WTC11 (cell line): ENCODE measurements around the gene SYCP3. TPM values are rescaled to one million over a fixed set of nuclear protein-coding genes. Genes with fewer than 3 reads are reported as not detected.

Experiments
- ATAC-seq: fragments of 200-7000 bp; cut with Tn5 transposase; 2 replicates; pipeline ENCODE4 v1.10.0; 2021; ENCODE audit warnings: mild to moderate bottlenecking, moderate library complexity
- CTCF ChIA-PET: fragments of 300-600 bp; sonication (Branson Sonifier 250); formaldehyde crosslinking; loops from one replicate; lab custom pipeline; 2021; ENCODE audit warnings: antibody characterized with exemption; lab: Charles Lee
- POLR2A ChIA-PET: fragments of 350-600 bp; sonication (Branson Sonifier 250); formaldehyde crosslinking; loops from one replicate; lab custom pipeline; 2021; ENCODE audit warnings: antibody characterized with exemption; lab: Charles Lee
- DNase-seq: peaks from one replicate; pipeline ENCODE4 v3.0.0; 2021; ENCODE audit warnings: low spot score
- H3K27ac Mint-ChIP-seq: 2 replicates; pipeline ENCODE4 v1.8.0; 2021; ENCODE audit warnings: mixed read lengths
- H3K27me3 Mint-ChIP-seq: 2 replicates; pipeline ENCODE4 v1.8.0; 2021; ENCODE audit warnings: low read depth, mild to moderate bottlenecking, moderate library complexity, mixed read lengths
- H3K36me3 Mint-ChIP-seq: 2 replicates; pipeline ENCODE4 v1.8.0; 2021; ENCODE audit warnings: mixed read lengths
- H3K4me1 Mint-ChIP-seq: 2 replicates; pipeline ENCODE4 v1.8.0; 2022; ENCODE audit warnings: mixed read lengths
- H3K4me3 Mint-ChIP-seq: 2 replicates; pipeline ENCODE4 v1.8.0; 2021; ENCODE audit warnings: mild to moderate bottlenecking, moderate library complexity, mixed read lengths
- H3K9me3 Mint-ChIP-seq: 2 replicates; pipeline ENCODE4 v1.8.0; 2021; ENCODE audit warnings: mixed read lengths
- ARID4B ChIP-seq: sonication (generic); formaldehyde crosslinking; IDR thresholded peaks from 2 replicates; pipeline ENCODE4 v1.8.0; 2023; ENCODE audit warnings: missing genetic modification reagents, mild to moderate bottlenecking, borderline replicate concordance
- CBFB ChIP-seq: sonication (generic); formaldehyde crosslinking; IDR thresholded peaks from 2 replicates; pipeline ENCODE4 v1.8.1; 2022; ENCODE audit warnings: mild to moderate bottlenecking, low read depth, missing genetic modification reagents
- CTCF ChIP-seq: fragments of 200-600 bp; IDR thresholded peaks from 2 replicates; pipeline ENCODE4 v1.8.0; 2022; ENCODE audit warnings: antibody characterized with exemption
- EMX1 ChIP-seq: fragments of 250-450 bp; sonication (Bioruptor Pico); IDR thresholded peaks from 2 replicates; pipeline ENCODE4 v1.8.0; 2021; ENCODE audit warnings: mild to moderate bottlenecking
- MYBL2 ChIP-seq: sonication (generic); formaldehyde crosslinking; IDR thresholded peaks from 2 replicates; pipeline ENCODE4 v1.8.1; 2023; ENCODE audit warnings: mild to moderate bottlenecking, moderate library complexity, missing genetic modification reagents
- NFE2L1 ChIP-seq: sonication (generic); formaldehyde crosslinking; IDR thresholded peaks from 2 replicates; pipeline ENCODE4 v1.8.1; 2023; ENCODE audit warnings: missing genetic modification reagents
- SMAD3 ChIP-seq: sonication (generic); formaldehyde crosslinking; IDR thresholded peaks from 2 replicates; pipeline ENCODE4 v1.8.0; 2022; ENCODE audit warnings: missing genetic modification reagents, mild to moderate bottlenecking, borderline replicate concordance
- SMAD4 ChIP-seq: sonication (generic); formaldehyde crosslinking; IDR thresholded peaks from 2 replicates; pipeline ENCODE4 v1.8.0; 2022; ENCODE audit warnings: mild to moderate bottlenecking, missing genetic modification reagents
- ZNF219 ChIP-seq: sonication (generic); formaldehyde crosslinking; IDR thresholded peaks from 2 replicates; pipeline ENCODE4 v1.8.0; 2023; ENCODE audit warnings: missing genetic modification reagents, mild to moderate bottlenecking, borderline replicate concordance
- ZNF317 ChIP-seq: sonication (generic); formaldehyde crosslinking; IDR thresholded peaks from 2 replicates; pipeline ENCODE4 v1.8.1; 2023; ENCODE audit warnings: low read depth, mild to moderate bottlenecking, moderate library complexity, missing genetic modification reagents, borderline replicate concordance
- total RNA-seq: library from RNA; stranded (reverse); gene quantifications from 3 replicates; pipeline ENCODE4 v1.2.3, GENCODE V29; 2021
- TF ChIP-seq, protein P1 (sequence below): fragments of 250-450 bp; sonication (Bioruptor Pico); conservative IDR thresholded peaks from 2 replicates; pipeline ENCODE4 v1.9.0; 2021; ENCODE audit warnings: mild to moderate bottlenecking
- TF ChIP-seq, protein P2 (sequence below): fragments of 250-450 bp; sonication (Bioruptor Pico); IDR thresholded peaks from 2 replicates; pipeline ENCODE4 v1.8.0; 2021; ENCODE audit warnings: mild to moderate bottlenecking
- TF ChIP-seq, protein P3 (sequence below): sonication (generic); formaldehyde crosslinking; IDR thresholded peaks from 2 replicates; pipeline ENCODE4 v1.8.0; 2022; ENCODE audit warnings: missing genetic modification reagents
- TF ChIP-seq, protein P4 (sequence below): sonication (generic); formaldehyde crosslinking; IDR thresholded peaks from 2 replicates; pipeline ENCODE4 v1.8.0; 2022; ENCODE audit warnings: mild to moderate bottlenecking, missing genetic modification reagents

The SYCP3 gene
- total RNA-seq, 1 experiment from 2014 or later: 0.15 TPM

GRCh38 chr12:101746661-101747060 lies 7.4 kb upstream of the SYCP3 start:
- H3K27ac Mint-ChIP-seq: no peak overlapping the region
- DNase-seq: no peak
- peaks cover 21% of the 10 kb centered on the region for H3K4me1 Mint-ChIP-seq
- ChIA-PET POLR2A (interaction anchor here (0.6 kb wide), 1 partner anchor 9 kb away, joined by 3 read pairs; no protein-coding TSS in a partner anchor), CTCF (interaction anchor here (3.6 kb wide), 1 partner anchor 13 kb away, joined by 11 read pairs; no protein-coding TSS in a partner anchor)
- H3K36me3 Mint-ChIP-seq: peaks cover 12% of the 10 kb centered on the region
- no peaks in the 10 kb centered on the region for H3K9me3 Mint-ChIP-seq
- no peak for ATAC-seq
- H3K27me3 Mint-ChIP-seq: no peaks in the 10 kb centered on the region
- no peak for TF ChIP-seq ARID4B (CRISPR knock-in tag)
- no peak for TF ChIP-seq EMX1
- TF ChIP-seq, protein P1, sequence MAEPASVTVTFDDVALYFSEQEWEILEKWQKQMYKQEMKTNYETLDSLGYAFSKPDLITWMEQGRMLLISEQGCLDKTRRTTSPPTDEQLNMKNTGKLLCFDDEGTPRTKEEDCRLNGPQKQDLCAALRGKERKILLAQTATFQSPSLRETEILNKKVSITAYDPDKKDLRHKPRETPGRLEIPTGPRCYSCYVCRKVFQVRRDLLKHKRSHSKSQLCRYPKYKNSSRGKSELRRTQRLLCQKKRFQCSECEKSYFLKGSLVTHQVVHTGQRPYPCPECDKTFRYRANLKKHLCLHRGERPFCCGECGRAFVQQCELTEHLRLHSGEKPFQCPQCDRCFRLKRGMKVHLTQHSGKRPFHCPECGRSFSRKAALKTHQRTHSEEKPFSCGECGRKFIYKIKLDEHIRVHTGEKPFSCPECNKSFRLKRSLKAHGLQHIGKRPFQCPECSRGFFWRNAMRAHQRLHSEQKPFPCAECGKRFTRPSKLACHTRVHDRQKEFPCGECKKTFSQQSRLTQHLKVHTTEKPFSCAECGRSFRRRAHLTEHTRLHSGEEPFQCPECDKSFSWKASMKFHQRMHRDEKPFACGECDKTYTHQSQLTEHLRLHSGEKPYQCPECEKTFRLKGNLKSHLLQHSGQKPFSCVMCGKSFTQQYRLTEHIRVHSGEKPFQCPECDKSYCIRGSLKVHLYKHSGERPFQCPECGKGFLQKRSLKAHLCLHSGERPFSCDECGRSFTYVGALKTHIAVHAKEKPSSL (CRISPR knock-in tag): no peak
- no peak for TF ChIP-seq CBFB
- no peak for TF ChIP-seq SMAD4 (CRISPR knock-in tag)
- TF ChIP-seq ZNF219 (CRISPR knock-in tag): no peak
- TF ChIP-seq, protein P2, sequence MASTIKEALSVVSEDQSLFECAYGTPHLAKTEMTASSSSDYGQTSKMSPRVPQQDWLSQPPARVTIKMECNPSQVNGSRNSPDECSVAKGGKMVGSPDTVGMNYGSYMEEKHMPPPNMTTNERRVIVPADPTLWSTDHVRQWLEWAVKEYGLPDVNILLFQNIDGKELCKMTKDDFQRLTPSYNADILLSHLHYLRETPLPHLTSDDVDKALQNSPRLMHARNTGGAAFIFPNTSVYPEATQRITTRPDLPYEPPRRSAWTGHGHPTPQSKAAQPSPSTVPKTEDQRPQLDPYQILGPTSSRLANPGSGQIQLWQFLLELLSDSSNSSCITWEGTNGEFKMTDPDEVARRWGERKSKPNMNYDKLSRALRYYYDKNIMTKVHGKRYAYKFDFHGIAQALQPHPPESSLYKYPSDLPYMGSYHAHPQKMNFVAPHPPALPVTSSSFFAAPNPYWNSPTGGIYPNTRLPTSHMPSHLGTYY (CRISPR knock-in tag): no peak
- no peak overlapping the region for H3K4me3 Mint-ChIP-seq

- H3K4me1 Mint-ChIP-seq: peaks cover 18% of the 10 kb centered on the region
- TF ChIP-seq SMAD3 (CRISPR knock-in tag): no peak
- TF ChIP-seq, protein P3, sequence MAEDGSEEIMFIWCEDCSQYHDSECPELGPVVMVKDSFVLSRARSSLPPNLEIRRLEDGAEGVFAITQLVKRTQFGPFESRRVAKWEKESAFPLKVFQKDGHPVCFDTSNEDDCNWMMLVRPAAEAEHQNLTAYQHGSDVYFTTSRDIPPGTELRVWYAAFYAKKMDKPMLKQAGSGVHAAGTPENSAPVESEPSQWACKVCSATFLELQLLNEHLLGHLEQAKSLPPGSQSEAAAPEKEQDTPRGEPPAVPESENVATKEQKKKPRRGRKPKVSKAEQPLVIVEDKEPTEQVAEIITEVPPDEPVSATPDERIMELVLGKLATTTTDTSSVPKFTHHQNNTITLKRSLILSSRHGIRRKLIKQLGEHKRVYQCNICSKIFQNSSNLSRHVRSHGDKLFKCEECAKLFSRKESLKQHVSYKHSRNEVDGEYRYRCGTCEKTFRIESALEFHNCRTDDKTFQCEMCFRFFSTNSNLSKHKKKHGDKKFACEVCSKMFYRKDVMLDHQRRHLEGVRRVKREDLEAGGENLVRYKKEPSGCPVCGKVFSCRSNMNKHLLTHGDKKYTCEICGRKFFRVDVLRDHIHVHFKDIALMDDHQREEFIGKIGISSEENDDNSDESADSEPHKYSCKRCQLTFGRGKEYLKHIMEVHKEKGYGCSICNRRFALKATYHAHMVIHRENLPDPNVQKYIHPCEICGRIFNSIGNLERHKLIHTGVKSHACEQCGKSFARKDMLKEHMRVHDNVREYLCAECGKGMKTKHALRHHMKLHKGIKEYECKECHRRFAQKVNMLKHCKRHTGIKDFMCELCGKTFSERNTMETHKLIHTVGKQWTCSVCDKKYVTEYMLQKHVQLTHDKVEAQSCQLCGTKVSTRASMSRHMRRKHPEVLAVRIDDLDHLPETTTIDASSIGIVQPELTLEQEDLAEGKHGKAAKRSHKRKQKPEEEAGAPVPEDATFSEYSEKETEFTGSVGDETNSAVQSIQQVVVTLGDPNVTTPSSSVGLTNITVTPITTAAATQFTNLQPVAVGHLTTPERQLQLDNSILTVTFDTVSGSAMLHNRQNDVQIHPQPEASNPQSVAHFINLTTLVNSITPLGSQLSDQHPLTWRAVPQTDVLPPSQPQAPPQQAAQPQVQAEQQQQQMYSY (CRISPR knock-in tag): no peak
- TF ChIP-seq, protein P4, sequence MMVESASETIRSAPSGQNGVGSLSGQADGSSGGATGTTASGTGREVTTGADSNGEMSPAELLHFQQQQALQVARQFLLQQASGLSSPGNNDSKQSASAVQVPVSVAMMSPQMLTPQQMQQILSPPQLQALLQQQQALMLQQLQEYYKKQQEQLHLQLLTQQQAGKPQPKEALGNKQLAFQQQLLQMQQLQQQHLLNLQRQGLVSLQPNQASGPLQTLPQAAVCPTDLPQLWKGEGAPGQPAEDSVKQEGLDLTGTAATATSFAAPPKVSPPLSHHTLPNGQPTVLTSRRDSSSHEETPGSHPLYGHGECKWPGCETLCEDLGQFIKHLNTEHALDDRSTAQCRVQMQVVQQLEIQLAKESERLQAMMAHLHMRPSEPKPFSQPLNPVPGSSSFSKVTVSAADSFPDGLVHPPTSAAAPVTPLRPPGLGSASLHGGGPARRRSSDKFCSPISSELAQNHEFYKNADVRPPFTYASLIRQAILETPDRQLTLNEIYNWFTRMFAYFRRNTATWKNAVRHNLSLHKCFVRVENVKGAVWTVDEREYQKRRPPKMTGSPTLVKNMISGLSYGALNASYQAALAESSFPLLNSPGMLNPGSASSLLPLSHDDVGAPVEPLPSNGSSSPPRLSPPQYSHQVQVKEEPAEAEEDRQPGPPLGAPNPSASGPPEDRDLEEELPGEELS (CRISPR knock-in tag): no peak
- TF ChIP-seq ZNF219 (CRISPR knock-in tag): no peak
- no peak for TF ChIP-seq MYBL2
- TF ChIP-seq NFE2L1: no peak
- TF ChIP-seq CTCF: no peak
- TF ChIP-seq ZNF317 (CRISPR knock-in tag): no peak
- TF ChIP-seq, all 79 proteins: peak for 0
- DNase-seq (no peak), ATAC-seq (no peak)
- Mint-ChIP-seq H3K36me3 (peaks cover 12% of the 10 kb centered on the region), H3K27ac (no peak overlapping the region), H3K27me3 (no peaks in the 10 kb centered on the region), H3K9me3 (no peaks in the 10 kb centered on the region), H3K4me3 (no peak overlapping the region)
- ChIA-PET POLR2A (no interaction called here), CTCF (interaction anchor here (0.6 to 3.6 kb wide), 2 partner anchors 11 to 13 kb away, joined by 4 to 11 read pairs; no protein-coding TSS in a partner anchor)
Measured at GRCh38 chr12:101746196-101746595, 6.9 kb upstream of the SYCP3 start.
